CD4-positive, alpha-beta T cell (primary cell): Measurements from ENCODE around the gene CCDC24. TPM values are rescaled to one million over a fixed set of nuclear protein-coding genes. Genes with fewer than 3 reads are reported as not detected.

Experiments
- ATAC-seq: fragments of 200-7000 bp; cut with Tn5 transposase; one replicate; pipeline ENCODE4 v1.10.0; 2022; ENCODE audit warnings: mild to moderate bottlenecking; ENCODE audit not compliant: poor library complexity
- CTCF ChIA-PET: fragments of 350-600 bp; sonication (Branson Sonifier 250); formaldehyde crosslinking; loops from one replicate; lab custom pipeline; 2021; ENCODE audit warnings: antibody characterized with exemption, inconsistent platforms; lab: Charles Lee
- POLR2A ChIA-PET: fragments of 350-600 bp; sonication (Branson Sonifier 250); formaldehyde crosslinking; loops from one replicate; lab custom pipeline; 2021; ENCODE audit warnings: antibody characterized with exemption, inconsistent platforms; lab: Charles Lee
- DNase-seq, 14 experiments: peaks; one replicate each; pipeline ENCODE4 v3.0.0-alpha.2; 2013 to 2020; ENCODE audit warnings: mixed read lengths in 2 of 14
- H3K27ac ChIP-seq, 2 donors: one replicate each; pipeline versions ENCODE4 v1.5.1 to v1.7.0; 2013; ENCODE audit warnings: low read length in 2 of 2, low read depth in 1 of 2, mild to moderate bottlenecking in 1 of 2
- H3K27me3 ChIP-seq, 2 experiments: 1 replicate in 1 of 2; 2 replicates in 1 of 2; pipeline versions ENCODE4 v1.6.1 to v1.7.0; 2013; ENCODE audit warnings: low read length in 2 of 2, control low read depth in 1 of 2, mild to moderate bottlenecking in 1 of 2, moderate library complexity in 1 of 2; ENCODE audit not compliant: insufficient read depth in 2 of 2, control insufficient read depth in 1 of 2
- H3K36me3 ChIP-seq: one replicate; pipeline ENCODE4 v1.6.1; 2013; ENCODE audit warnings: low read length, control low read depth; ENCODE audit not compliant: insufficient read depth
- H3K4me1 ChIP-seq: one replicate; pipeline ENCODE4 v1.6.1; 2013; ENCODE audit warnings: low read length, control low read depth; ENCODE audit not compliant: insufficient read depth
- H3K4me3 ChIP-seq: one replicate; pipeline ENCODE4 v1.5.1; 2013; ENCODE audit warnings: mild to moderate bottlenecking, low read length, moderate library complexity
- H3K9me3 ChIP-seq, 2 experiments: 1 replicate in 1 of 2; 2 replicates in 1 of 2; pipeline versions ENCODE4 v1.6.1 to v1.7.0; 2013; ENCODE audit warnings: low read length in 2 of 2, mild to moderate bottlenecking in 2 of 2, control low read depth in 1 of 2, moderate library complexity in 1 of 2; ENCODE audit not compliant: control insufficient read depth in 1 of 2, insufficient read depth in 1 of 2
- H3K27ac Mint-ChIP-seq: one replicate; pipeline ENCODE4 v1.8.0; 2020; ENCODE audit warnings: mixed read lengths
- H3K27me3 Mint-ChIP-seq: one replicate; pipeline ENCODE4 v1.8.0; 2021; ENCODE audit warnings: mixed read lengths
- H3K36me3 Mint-ChIP-seq: one replicate; pipeline ENCODE4 v1.8.0; 2021; ENCODE audit warnings: low read depth, mixed read lengths
- H3K4me1 Mint-ChIP-seq: one replicate; pipeline ENCODE4 v1.8.0; 2021; ENCODE audit warnings: low read depth, mixed read lengths
- H3K4me3 Mint-ChIP-seq: one replicate; pipeline ENCODE4 v1.8.0; 2020; ENCODE audit warnings: mild to moderate bottlenecking, mixed read lengths
- H3K9me3 Mint-ChIP-seq: one replicate; pipeline ENCODE4 v1.8.0; 2020; ENCODE audit warnings: mixed read lengths
- CTCF ChIP-seq: fragments of 200-600 bp; IDR thresholded peaks from one replicate; pipeline ENCODE4 v1.8.0; 2022; ENCODE audit warnings: antibody characterized with exemption, mild to moderate bottlenecking
- intact Hi-C, 2 experiments: fragments of 100-400 bp; cut with DNase I in 1 of 2; cut with micrococcal nuclease in 1 of 2; formaldehyde crosslinking; loops; one replicate each; pipeline versions ENCODE4 v1.15.1 to v1.9.0; 2023 to 2025; cut with DNase I, micrococcal nuclease
- total RNA-seq, 174 experiments: library from RNA in 2 of 174; stranded (reverse) in 2 of 174; gene quantifications; one replicate each; pipeline ENCODE4 v1.2.3 and lab custom pipeline; 2021 to 2026

Gene CCDC24
- total RNA-seq, 2 experiments from 2014 or later, result 0.98 to 1.4 TPM

DNA sequence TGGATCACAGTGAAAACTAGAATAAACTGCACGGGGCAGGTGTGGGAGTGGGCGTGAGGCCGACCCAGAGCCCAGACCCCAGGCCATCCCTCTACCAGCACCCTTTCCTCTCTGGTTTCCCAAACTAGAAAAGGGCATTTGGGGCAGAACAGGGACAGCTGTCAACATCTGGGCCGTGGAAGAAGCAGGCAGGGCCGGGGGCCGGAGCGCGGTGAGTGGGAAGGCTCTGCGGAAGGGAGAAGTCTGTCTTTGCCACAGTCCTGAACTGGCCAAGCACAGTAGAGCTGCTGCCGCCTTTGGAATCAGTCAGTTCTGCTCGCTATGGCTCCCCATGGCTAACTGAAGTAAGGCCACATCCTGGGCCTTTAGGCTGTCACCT lies 6.6 kb downstream of the CCDC24 start:
- CTCF ChIA-PET, result no interaction called here
- no peaks in the 10 kb centered on the region for H3K27me3 ChIP-seq
- no peaks in the 10 kb centered on the region for H3K4me1 Mint-ChIP-seq
- ATAC-seq, result no peak
- no peaks in the 10 kb centered on the region for H3K9me3 Mint-ChIP-seq
- H3K9me3 ChIP-seq, result no peaks in the 10 kb centered on the region
- no peak overlapping the region for H3K27ac Mint-ChIP-seq
- H3K27ac ChIP-seq, result no peak overlapping the region
- no peaks in the 10 kb centered on the region for H3K36me3 Mint-ChIP-seq
- DNase-seq, result no peak
- no peak for TF ChIP-seq CTCF
- POLR2A ChIA-PET, result no interaction called here
- no peak overlapping the region for H3K4me3 ChIP-seq
- intact Hi-C loops, result no loop called here
- no peaks in the 10 kb centered on the region for H3K4me1 ChIP-seq
- no peaks in the 10 kb centered on the region for H3K36me3 ChIP-seq
- no peak overlapping the region for H3K4me3 Mint-ChIP-seq
- no peaks in the 10 kb centered on the region for H3K27me3 Mint-ChIP-seq

DNA sequence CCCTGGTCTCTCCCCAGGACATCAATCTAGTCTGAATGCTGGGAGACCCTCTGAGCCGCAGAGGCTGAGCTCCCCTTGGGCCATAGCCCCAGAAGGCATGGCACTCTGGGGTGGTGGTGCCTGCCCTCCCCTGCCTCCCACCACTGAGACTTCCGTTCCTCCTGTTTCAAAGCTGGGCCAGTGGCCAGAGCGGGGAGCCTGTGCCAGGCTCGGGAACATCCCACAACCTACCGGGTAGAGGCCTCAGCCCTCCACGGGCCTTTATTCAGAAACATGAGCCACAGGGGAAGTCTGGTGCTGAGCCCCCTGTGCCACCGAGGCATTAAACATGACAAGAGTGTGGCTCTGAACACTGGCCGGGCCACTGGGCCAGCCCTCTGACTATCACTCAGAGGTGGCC lies 8.1 kb downstream of the CCDC24 start:
- no peaks in the 10 kb centered on the region for H3K4me1 ChIP-seq
- DNase-seq (no peak), ATAC-seq (no peak)
- CTCF ChIA-PET, result no interaction called here
- no peaks in the 10 kb centered on the region for H3K9me3 ChIP-seq
- no peaks in the 10 kb centered on the region for H3K36me3 ChIP-seq
- intact Hi-C loops, result no loop called here
- no peak for TF ChIP-seq CTCF
- no peaks in the 10 kb centered on the region for H3K9me3 Mint-ChIP-seq
- no peaks in the 10 kb centered on the region for H3K27me3 ChIP-seq
- no peak overlapping the region for H3K27ac Mint-ChIP-seq
- no peak overlapping the region for H3K4me3 Mint-ChIP-seq
- H3K27me3 Mint-ChIP-seq, result no peaks in the 10 kb centered on the region
- POLR2A ChIA-PET, result interaction anchor here (0.6 kb wide), 1 partner anchor 1137 kb away, joined by 3 read pairs; no protein-coding TSS in a partner anchor
- no peaks in the 10 kb centered on the region for H3K36me3 Mint-ChIP-seq
- no peak overlapping the region for H3K27ac ChIP-seq
- no peaks in the 10 kb centered on the region for H3K4me1 Mint-ChIP-seq
- no peak overlapping the region for H3K4me3 ChIP-seq

GRCh38 chr1:44000122-44000665 lies 8.8 kb downstream of the CCDC24 start:
- H3K4me1 Mint-ChIP-seq, result no peaks in the 10 kb centered on the region
- no peaks in the 10 kb centered on the region for H3K27me3 ChIP-seq

More at GRCh38 chr1:44000122-44000665, 8.8 kb downstream of the CCDC24 start:
- H3K4me3 ChIP-seq, result no peak overlapping the region
- intact Hi-C loops, result no loop called here
- no peak for DNase-seq
- no peak for ATAC-seq
- no peaks in the 10 kb centered on the region for H3K4me1 ChIP-seq
- ChIA-PET POLR2A (no interaction called here), CTCF (no interaction called here)
- H3K36me3 ChIP-seq, result no peaks in the 10 kb centered on the region
- no peaks in the 10 kb centered on the region for H3K9me3 ChIP-seq
- H3K9me3 Mint-ChIP-seq, result no peaks in the 10 kb centered on the region
- H3K36me3 Mint-ChIP-seq, result no peaks in the 10 kb centered on the region
- TF ChIP-seq CTCF, result no peak
- no peak overlapping the region for H3K27ac Mint-ChIP-seq
- no peak overlapping the region for H3K27ac ChIP-seq
- H3K27me3 Mint-ChIP-seq, result no peaks in the 10 kb centered on the region
- H3K4me3 Mint-ChIP-seq, result no peak overlapping the region
